Heart left ventricle (tissue), 13 donors: ENCODE data around the gene ERAS.

Experiments
- CTCF ChIP-seq, 12 donors: fragments of 200-600 bp; sonication (generic) in 4 of 12; IDR thresholded peaks; one replicate each; pipeline versions ENCODE4 v1.5.0 to v1.8.0; 2018 to 2022; ENCODE audit warnings: antibody characterized with exemption in 12 of 12, mild to moderate bottlenecking in 5 of 12
- POLR2A ChIP-seq, 2 donors: fragments of 450-650 bp; IDR thresholded peaks; one replicate each; pipeline ENCODE4 v1.6.1; 2017; ENCODE audit warnings: antibody characterized with exemption in 2 of 2, mild to moderate bottlenecking in 2 of 2, moderate library complexity in 2 of 2
- donor health status: ischemic (EF 13 %, LVEDD 7.1; RV severe dilation, severe dysfunction).
- donor health status: DM: no; HTN: yes; CAD: no.
- donor health status: DM: no; HTN: no; CAD: no.
- donor health status: ischemic (EF 25% LVEDD 6.9; RV normal size, moderate dysfunction).
- donor health status: ischemic (EF 25% LVEDD 5.7; RV mildly dilated, moderate dysfunction).
- donor health status: ischemic (EF 35%, LVEDD 5.7; RV mildly dilated, moderate dysfunction).
- donor health status: nonischemic (EF 11% LVEDD 7.7; RV severe dilation, severe dysfunction).
- donor health status: DM: yes; HTN: yes; CAD: no.
- donor health status: PGD.
- donor health status: ischemic (EF 29% LVEDD 5.4; RV normal size, mild dysfunction).
- donor health status: nonischemic (EF 23%, LVEDD 6.1; RV moderate dilation, normal function).

GRCh38 chrX:48785186-48785539 is 41.1 kb upstream of the ERAS start:
- TF ChIP-seq POLR2A (IDR thresholded peaks at IDR 0.05) = no peak
- TF ChIP-seq CTCF (IDR thresholded peaks at IDR 0.05) = no peak
